NCI-H524 (cell line): ENCODE measurements around the gene GAN.

Experiments
- DNase-seq, 2 experiments: peaks; one replicate each; lab custom pipeline; 2025; lab: John Stamatoyannopoulos, UW

GAN gene, protein sequence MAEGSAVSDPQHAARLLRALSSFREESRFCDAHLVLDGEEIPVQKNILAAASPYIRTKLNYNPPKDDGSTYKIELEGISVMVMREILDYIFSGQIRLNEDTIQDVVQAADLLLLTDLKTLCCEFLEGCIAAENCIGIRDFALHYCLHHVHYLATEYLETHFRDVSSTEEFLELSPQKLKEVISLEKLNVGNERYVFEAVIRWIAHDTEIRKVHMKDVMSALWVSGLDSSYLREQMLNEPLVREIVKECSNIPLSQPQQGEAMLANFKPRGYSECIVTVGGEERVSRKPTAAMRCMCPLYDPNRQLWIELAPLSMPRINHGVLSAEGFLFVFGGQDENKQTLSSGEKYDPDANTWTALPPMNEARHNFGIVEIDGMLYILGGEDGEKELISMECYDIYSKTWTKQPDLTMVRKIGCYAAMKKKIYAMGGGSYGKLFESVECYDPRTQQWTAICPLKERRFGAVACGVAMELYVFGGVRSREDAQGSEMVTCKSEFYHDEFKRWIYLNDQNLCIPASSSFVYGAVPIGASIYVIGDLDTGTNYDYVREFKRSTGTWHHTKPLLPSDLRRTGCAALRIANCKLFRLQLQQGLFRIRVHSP

DNA sequence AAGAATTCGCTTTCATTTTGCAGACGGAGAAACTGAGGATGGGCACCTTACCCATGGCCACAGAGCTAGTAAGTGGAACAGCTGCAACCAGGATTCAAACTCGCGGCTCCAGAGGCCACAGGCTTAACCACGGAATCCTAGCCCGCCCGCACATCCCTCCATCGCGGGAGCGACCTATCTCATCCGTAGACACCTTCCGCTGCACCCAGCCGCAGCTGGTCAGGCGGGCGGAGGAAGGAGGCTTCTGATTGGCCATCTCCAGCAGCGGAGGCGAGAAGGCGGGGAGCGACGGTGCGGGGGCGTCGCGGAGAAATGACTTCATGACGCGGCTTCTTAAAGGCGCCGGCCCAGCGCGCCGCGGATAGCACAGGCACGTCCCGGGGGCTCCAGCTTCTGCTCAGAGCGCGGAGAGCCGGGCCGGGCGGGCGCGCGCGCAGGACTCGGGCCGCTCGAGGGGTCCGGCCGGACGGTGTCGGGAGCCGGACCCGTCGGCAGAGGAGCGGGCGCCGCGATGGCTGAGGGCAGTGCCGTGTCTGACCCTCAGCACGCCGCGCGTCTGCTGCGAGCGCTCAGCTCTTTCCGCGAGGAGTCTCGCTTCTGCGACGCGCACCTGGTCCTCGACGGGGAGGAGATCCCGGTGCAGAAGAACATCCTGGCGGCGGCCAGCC lies at the start of gene GAN:
Gene GAN, plus strand, starts transcription at position 360 of the 668 bp plus-strand sequence. Its CDS starts 152 bp downstream, at position 512.
- DNase-seq: peak; percentile 92 to 96

DNA sequence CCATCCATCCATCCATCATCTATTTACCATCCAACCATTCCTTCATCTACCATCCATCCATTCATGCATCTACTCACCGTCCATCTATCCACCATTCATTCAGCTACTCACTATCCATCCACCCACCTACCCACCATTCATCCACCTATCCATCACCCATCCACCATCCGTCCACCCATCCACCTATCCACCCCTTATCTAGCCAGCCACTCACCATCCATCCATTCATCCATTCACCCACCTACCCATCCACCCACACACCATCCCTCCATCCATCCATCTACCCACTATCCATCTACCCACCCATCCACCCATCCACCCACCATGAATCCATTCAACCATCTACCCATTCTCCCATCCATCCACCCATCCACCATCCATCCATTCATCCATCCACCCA lies 49.7 kb upstream of the GAN start:
- DNase-seq: no peak

DNA sequence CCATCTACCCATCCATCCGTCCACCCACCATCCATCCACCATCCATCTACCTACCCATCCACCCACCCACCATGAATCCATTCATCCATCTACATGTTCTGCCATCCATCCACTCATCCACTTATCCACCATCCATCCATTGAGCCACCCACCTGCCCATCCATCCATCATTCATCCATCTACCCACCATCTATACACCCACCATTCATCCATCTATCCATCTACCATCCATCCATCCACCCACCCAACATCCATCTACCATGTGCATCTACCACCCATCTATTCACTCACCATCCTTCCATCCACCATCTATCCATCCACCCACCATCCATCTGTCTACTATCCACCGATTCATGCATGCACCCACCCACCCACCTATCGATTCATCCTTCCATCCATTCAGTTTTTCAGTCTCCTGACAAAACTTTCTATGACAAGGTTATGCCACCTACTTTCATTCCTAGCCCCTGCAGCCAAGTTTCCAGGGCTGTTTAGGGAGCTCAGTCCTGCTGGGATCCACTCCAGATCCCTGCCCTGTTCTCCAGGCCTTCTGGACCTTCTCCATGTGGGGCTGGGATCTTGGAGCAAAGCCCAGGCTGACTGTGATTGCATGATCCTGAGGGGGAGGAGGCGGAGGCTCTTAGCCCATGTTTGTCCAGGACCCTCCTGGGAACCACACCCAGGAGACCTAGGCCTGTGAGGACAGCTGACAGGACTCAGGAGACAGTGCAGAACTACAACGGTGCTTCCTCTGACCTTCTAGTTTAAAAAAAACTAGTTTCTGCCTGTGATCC lies 48.9 kb upstream of the GAN start:
- DNase-seq: no peak

DNA sequence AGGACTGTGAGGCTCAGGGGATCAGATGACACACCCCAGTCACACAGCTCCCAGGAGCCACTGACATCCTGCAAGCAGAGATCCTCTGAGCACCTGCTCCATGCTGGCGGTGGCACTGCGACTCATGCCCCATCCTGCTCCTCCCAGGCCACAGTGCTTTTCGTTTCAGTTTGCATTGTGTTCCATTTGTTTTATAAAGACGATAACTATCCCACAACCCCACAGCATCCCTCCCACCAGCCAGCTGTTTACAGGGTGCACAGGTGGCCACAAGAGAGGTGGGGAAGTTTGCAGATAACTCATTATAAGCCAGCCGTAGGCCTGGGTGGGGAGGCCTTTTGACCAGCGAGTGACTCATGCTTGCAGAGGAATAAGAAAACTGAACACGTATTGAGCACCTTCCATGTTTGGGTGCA lies 48.1 kb upstream of the GAN start:
- DNase-seq: no peak

DNA sequence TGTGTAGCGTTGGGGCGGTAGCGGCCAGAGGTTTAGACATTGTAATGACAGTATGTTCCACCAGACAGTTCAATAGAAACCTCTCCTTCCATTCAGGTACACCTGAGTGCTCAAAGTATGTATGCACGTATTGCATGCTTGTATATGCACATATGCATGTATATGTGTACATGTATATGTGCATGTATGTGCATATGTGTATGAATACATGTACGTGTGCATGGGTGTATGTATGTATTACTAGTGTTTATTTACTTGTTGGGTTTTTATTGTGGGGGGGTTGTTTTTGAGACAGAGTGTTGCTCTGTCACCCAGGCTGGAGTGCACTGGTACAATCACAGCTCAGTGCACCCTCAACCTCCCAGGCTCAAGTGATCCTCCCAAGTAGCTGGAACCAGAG lies 46.3 kb upstream of the GAN start:
- DNase-seq: no peak

DNA sequence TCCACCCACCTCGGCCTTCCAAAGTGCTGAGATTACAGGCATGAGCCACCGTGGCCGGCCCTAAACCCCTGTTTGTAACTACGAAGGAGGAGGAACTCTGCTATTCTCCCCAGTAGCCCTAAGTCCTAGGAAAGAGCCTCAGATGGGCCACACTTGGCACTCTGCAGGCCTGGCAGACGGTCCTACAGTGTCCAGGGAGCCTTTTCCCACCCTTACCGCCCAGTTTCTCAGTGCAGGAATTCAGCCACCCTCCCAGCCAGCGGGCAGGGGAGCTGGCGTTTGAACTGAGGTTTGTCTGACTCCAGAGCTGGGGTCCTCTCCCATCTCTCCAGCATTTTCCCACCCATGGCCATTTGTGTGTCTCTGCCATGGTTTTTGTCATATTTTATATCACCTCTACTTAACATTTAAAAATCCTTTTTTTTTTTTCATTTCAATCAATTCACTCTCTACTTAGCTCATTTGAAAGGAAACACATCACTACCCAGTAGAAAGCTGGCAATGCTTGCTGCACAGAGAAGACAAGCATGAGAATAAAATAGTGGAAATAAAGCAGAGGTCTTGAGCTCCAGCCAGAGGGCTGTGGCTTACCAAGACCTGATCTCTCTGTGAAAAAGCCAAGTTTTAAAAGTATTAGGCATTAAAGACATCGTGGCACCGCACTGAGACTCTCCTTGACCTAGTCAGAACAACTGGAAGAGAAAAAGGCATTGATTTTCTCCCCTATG lies 41.4 kb upstream of the GAN start:
- no peak for DNase-seq

DNA sequence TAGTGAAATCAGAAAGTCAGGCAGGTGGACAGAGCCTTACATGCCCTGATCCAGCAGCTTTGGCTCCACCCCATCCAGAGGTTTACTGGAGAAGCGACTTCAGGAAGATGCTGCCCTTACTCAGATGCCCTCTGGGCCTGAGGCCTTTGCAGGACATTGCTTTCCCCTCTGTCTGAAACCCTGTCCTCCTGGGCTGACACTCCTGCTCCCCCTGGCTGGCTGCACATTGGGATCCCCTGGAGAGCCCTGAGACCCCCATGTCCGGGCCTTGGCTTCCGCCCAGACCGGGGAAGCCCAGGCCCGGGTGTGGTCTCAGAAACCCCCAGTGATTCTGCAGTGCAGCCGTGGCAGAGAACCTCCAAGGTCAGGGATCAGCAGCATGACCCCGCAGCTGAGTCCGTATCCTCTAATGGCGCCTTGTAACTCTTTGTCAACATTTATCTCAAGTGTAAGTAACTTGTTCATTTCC lies 39.7 kb upstream of the GAN start:
- no peak for DNase-seq

DNA sequence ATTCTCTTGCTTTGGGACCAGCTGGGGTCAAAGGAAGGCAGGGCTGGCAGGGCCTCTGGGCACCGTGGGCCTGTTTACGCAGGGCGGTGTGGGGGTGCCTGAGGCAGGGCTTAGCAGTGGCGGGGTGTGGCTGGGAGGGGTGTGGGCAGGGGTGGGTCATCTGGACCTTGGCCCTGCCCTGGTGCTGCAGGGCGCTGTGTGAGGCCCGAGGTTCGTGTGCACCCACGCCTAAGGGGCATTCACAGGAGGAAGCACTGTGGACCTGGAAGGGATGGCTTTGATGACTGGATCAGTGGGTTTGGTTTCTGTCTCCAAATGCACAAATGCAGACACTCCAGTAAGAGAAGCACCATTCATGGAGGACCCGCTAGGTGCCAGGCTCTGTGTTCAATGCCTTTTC lies 39.0 kb upstream of the GAN start:
- DNase-seq: no peak

DNA sequence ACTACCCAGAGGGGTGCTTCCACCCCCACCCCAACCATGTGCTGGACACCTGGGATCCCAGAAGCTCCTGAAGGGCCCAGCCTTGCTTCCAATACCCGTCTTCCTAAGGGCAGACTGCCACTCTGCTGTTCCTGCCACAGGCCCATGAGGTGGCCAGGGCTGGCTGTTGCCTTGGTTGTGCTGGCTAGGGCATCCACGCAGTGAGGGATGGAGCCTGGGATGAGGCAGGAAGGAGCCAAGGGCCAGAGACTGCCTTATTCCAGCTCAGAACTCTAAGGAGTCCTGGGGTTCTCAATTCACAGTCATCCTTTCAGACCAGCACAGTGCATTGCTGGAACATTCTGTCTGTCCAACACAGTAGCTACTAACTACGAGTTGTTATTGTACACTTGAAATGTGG lies 38.4 kb upstream of the GAN start:
- DNase-seq: no peak

DNA sequence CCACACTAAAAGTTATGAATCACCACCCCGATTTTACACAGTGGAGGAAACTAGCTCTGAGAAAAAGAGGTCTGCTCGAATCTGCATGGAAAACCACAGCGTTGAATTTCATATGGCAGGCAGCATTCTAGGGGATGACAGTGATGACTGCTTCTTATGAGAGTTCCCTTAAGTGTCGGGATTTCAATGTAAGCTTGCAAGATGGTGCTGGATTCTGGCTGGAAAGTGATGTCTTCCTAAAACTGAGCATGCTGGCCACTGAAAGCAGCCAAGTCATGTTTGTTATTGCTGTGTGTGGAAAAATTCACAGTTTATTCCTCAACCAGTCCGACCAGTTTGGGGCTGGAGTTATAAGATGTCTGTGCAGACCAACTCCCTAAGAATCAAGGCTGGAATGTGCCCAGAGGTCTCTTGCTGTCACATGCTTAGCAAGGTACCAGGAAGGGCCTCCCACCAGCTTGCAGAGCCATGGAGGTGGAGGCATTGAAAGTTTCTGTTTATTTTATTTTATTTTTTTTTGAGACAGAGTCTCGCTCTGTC lies 37.2 kb upstream of the GAN start:
- no peak for DNase-seq

DNA sequence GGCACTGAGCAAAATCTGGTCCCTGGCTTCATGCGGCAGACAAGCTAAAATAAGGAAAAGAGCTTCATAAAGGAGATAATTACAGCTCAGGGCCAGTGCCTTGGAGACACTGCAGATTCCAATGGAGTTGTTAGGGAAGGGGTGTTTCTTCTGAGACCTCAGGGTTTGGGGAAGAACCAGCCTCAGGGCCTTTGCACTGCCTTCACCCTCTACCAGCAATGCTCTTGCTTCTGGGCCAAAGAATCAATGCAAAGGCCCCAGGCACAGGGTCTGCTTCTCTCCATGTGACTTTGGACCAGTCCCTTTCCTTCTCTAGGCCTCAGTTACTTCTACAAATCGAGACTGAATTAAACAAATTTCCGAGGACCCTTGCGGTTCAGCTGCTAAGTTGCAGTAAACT lies 36.2 kb upstream of the GAN start:
- no peak for DNase-seq

DNA sequence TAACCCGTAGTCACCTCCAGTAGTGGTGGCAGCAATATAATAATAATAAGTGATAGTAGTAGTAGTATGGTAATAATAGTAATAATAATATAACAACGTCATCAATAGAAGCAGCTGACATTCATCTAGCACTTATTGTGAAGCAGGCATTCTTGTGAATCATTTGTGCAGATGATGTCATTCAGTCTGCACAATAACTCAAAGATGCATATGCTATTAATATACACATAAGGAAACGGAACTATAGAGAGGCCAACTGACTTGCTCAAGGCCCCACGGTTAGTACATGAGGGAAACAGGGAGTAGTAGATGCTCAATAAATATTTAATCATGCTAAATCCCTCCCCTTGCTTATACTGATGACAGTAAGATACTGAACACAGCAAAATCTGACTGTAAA lies 35.4 kb upstream of the GAN start:
- DNase-seq: no peak

DNA sequence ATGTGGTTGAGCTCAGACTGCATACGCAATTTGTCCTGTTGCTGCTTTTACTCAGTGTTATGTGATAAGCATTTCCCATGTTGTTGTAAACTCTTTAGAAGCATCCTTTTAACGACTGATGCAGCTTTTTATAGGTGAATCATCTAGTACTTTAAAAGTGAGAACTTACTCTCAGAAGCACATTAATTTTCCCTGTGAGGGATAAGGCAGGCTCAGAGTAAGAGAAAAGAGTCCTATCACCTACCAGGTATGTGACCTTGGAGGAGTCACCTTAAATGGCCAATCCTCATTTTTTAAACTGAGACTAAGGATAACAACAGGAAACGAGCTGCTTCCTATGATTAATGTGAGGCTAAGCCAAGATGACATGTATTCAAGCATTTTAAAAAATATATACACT lies 34.4 kb upstream of the GAN start:
- DNase-seq: no peak

DNA sequence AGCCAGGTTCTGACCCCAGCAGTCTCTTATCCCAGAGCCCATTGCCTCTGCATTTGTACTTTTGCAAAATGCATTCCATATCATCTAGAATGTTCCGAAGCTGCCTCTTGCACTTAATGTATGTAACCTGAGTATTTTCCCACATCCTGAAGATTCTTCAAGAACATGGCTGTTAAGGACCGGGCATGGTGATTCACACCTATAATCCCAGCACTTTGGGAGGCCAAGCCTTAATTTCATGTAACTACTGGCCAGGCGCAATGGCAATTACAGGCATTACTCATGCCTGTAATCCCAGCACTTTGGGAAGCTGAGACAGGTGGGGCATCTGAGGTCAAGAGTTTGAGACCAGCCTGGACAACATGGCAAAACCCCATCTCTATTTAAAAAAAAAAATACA lies 31.7 kb upstream of the GAN start:
- DNase-seq: no peak

DNA sequence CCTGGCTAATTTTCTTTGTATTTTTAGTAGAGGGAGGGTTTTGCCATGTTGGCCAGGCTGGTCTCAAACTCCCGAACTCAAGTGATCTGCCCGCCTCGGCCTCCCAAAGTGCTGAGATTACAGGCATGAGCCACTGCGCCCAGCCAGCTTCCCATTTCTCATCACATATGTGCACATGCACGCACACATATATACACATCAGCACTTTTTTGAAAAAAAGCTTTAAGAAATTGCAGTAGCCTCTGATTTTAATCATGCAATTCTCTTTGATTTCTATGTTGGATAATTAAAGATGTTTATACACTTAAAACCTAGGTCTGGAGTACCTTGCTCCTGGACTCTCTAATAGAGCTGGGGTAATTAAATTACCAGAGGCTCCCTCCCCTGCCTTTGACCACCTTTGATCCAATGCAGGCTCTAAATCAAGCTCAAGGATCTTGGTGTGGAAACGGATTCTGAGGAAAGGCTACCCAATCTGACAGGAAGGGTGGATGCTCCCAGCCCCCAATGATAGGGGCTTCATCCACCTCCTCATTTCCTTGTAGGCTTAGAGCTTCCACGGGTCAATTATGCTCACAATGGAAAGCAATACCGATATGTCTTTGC lies 29.7 kb upstream of the GAN start:
- DNase-seq: no peak

DNA sequence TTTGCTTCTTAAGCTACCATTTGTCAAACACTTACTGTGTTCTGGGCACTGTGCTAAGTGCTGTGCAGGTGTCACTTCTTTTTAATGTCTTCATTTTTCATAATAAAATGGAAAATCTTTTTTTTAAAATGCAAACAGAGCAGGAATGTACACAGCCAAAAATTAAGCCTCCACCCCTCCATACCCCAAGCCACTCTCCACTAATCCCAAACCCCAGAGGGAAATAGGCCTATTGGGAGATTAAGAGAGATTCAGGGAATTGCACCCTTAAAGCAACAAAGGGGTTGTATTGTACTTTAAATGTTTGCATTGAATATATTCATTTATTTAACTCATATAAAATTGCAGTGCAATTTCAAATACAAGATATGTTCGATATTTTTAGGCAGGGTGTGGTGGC lies 28.6 kb upstream of the GAN start:
- peak in 1 of 2 experiments; percentile 12 for DNase-seq

DNA sequence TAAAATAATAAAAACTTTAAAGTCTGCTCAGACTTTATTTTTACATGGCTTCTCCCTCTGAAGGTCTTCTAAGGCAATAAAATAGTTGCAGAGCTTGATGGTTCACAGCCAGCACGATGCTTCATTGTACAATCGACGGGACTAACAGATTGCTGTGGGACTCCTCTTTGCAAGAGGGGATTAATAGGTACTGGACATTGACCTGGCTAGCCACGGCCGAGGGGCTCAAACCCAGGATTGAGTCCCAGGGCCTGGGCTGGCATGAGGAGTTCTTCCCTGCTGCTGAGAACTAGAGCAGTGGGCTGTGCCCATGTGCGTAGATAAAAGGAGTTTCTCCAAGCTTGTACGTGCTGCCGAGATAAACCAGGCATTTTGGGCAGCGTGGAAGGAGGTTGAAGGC lies 23.6 kb upstream of the GAN start:
- no peak for DNase-seq

DNA sequence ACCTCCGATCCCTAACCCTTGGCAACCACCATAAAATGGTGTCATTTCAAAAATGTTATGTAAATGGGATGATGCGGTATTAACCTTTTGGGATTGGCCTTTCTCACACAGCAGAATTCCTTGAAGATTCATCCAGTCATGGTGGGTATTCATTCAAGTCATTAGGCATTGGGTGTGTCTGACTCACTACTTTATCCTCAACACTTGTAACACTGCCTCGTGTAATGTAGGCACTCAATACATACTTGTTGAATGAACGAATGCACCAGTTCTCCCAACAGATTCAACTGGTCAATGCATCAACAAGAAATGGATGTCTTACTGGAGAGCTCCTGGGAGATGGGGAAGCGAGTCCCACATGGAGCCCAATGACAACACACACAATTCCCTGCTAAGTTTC lies 21.8 kb upstream of the GAN start:
- no peak for DNase-seq

DNA sequence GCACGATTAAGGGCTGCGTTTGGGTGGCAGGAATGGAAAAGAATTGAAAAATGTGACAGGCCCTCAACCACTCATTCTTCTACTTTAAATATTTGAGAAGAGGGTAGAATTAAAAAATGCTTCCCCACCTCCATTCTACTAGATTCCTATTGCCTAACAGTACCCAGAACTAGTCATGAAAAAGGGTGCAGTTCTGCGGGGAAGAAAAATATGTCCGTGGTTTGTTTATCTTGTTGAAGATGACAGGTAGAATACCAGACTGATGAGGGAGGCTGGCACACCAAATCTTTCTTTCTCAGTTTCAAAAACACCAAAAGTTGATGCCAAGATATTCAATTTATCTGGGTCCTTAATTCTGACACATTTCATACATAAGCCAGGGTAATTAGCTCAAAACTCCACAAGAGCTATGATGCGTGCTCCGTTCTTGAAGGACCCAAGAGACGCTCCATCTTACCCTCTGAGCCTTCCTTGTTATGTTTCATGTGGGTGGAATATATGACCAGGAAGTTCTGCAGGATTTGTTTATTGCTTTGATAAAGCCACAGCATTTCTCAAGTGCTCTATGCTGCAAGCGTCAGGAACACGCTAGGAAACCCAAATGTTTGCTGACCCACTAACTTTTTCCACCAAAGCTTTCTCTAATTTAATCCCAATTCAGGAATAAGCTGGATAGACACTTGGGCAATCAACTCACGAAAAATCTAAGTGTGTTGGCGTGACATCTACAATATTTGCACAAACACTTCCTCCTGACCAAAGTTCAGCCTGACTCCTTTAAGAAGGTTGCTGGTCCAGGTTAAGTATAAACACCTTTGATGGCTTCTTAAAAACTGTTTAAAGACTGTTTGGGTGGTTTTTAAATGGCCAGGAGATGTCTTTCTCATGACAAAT lies 20.6 kb upstream of the GAN start:
- no peak for DNase-seq

DNA sequence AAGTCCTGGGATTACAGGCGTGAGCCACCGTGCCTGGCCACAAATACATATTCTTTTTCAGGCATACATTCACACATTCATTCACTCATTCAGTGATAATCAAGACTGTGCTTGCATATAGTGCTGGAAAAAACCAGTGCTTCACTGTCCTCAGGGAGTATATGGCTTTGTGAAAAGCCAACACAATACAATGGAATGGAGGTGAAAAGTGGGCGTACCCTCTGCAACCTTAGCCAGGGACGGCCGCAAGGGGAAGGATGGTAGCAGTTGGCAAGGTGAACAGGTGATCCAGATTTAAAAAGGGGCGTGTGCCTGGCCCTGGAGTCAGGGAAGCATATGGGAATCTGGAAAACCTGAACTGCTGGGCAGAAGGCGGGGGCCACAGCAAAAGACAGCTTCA lies 18.1 kb upstream of the GAN start:
- no peak for DNase-seq
